Left lung (tissue), 10 donors: ENCODE results near the gene CENPM. TPM values are rescaled to one million over a fixed set of nuclear protein-coding genes. Genes with fewer than 3 reads are reported as not detected.
A peak's percentile ranks its signal among the peaks of the same experiment; 100 is the strongest.

Source experiments
- ATAC-seq: fragments of 200-7000 bp; cut with Tn5 transposase; one replicate; pipeline ENCODE4 v1.9.1; 2020; ENCODE audit warnings: moderate library complexity
- DNase-seq, 4 donors: peaks; one replicate each; pipeline ENCODE4 v3.0.0-alpha.2; 2013 to 2020
- H3K27ac ChIP-seq, 2 donors: fragments of 200-600 bp; sonication (generic) in 1 of 2; one replicate each; pipeline versions ENCODE4 v1.5.0 to v1.8.0; 2020 to 2021
- H3K27me3 ChIP-seq, 2 donors: fragments of 200-600 bp; sonication (generic) in 1 of 2; one replicate each; pipeline versions ENCODE4 v1.5.0 to v1.8.0; 2020 to 2021
- H3K36me3 ChIP-seq, 2 donors: fragments of 200-600 bp; sonication (generic) in 1 of 2; one replicate each; pipeline versions ENCODE4 v1.5.0 to v1.8.0; 2020 to 2021
- H3K4me1 ChIP-seq, 2 donors: fragments of 200-600 bp; one replicate each; pipeline ENCODE4 v1.8.0; 2021
- H3K4me3 ChIP-seq, 2 donors: fragments of 200-600 bp; sonication (generic) in 1 of 2; one replicate each; pipeline versions ENCODE4 v1.5.0 to v1.8.0; 2020 to 2021; ENCODE audit warnings: mild to moderate bottlenecking in 1 of 2
- H3K9me3 ChIP-seq, 2 donors: fragments of 200-600 bp; sonication (generic) in 1 of 2; one replicate each; pipeline versions ENCODE4 v1.5.0 to v1.8.0; 2020 to 2021
- intact Hi-C, 2 donors: fragments of 100-400 bp; cut with DNase I; formaldehyde crosslinking; loops; one replicate each; pipeline versions ENCODE4 v1.11.2 to v1.14.2; 2022
- polyA plus RNA-seq, 6 donors: library from polyadenylated mRNA; unstranded; fragments of 120-200 nt; gene quantifications; one replicate each; pipeline ENCODE4 v1.2.1, GENCODE V29; 2013; ENCODE audit not compliant: insufficient read length in 6 of 6
- total RNA-seq, 2 donors: library from RNA; stranded (reverse); fragmentation: NEBNext Ultra II Directional; extraction: Animal tissue kit (Norgen Biotek cat#: 25700); gene quantifications; one replicate each; pipeline ENCODE4 v1.2.1, GENCODE V29; 2021
- TF ChIP-seq, protein P1 (sequence below), 2 donors: fragments of 200-600 bp; sonication (generic) in 1 of 2; IDR thresholded peaks; one replicate each; pipeline versions ENCODE4 v1.5.0 to v1.8.0; 2021; ENCODE audit warnings: antibody characterized with exemption in 2 of 2
- donor health status: DM: no; HTN: yes; CAD: no.
- donor health status: DM: no; HTN: no; CAD: no.

Gene CENPM
- total and polyA plus RNA-seq, 8 donors: 9.6 to 20.5 (median 13.6) TPM

DNA sequence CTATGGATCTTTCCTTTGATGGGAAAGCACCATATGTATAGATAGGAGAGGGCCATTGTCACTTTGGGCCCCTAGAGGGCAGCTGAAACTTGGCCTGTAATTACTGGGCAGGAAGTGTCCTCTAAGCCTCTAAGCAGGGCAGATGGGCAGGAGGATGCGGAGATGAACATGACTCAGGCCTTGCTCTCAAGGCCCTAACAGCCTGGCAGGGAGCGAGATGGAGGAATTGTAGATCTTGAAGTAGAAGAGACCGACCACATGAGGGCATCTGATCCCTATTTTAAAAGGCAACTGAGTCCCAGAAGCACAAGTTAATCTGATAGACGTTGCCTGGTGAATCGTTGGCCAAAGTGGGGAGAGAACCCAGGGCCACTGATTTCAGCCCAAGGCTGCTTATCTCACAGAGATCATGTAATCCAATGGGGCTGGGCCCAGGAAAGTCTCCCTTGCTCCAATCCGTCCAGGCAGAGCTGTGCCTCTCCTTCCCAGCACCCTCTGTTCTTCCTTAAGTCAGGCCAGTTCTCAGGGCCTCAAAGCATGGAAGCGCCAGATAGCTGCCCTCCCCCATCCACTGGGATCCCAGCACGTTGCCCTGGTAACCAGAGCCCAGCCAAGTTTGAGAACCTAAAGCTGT is 19.8 kb upstream of the CENPM start:
- no peak overlapping the region for H3K4me3 ChIP-seq
- no peaks in the 10 kb centered on the region for H3K9me3 ChIP-seq
- TF ChIP-seq, protein P1, sequence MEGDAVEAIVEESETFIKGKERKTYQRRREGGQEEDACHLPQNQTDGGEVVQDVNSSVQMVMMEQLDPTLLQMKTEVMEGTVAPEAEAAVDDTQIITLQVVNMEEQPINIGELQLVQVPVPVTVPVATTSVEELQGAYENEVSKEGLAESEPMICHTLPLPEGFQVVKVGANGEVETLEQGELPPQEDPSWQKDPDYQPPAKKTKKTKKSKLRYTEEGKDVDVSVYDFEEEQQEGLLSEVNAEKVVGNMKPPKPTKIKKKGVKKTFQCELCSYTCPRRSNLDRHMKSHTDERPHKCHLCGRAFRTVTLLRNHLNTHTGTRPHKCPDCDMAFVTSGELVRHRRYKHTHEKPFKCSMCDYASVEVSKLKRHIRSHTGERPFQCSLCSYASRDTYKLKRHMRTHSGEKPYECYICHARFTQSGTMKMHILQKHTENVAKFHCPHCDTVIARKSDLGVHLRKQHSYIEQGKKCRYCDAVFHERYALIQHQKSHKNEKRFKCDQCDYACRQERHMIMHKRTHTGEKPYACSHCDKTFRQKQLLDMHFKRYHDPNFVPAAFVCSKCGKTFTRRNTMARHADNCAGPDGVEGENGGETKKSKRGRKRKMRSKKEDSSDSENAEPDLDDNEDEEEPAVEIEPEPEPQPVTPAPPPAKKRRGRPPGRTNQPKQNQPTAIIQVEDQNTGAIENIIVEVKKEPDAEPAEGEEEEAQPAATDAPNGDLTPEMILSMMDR (IDR thresholded peaks at IDR 0.05): peak in 1 of 2 donors; percentile 35
- H3K27ac ChIP-seq: no peak overlapping the region
- ATAC-seq (peak; percentile 55), DNase-seq (peak in 1 of 4 donors; percentile 55)
- H3K27me3 ChIP-seq: peaks cover 0 to 12% of the 10 kb centered on the region in 2 donors
- peaks cover 0 to 5% of the 10 kb centered on the region in 2 donors for H3K4me1 ChIP-seq
- intact Hi-C loops: loop anchor here in 1 of 2 donors (10.0 kb wide), 1 partner anchor 148 kb away; no protein-coding TSS in a partner anchor
- no peaks in the 10 kb centered on the region for H3K36me3 ChIP-seq

DNA sequence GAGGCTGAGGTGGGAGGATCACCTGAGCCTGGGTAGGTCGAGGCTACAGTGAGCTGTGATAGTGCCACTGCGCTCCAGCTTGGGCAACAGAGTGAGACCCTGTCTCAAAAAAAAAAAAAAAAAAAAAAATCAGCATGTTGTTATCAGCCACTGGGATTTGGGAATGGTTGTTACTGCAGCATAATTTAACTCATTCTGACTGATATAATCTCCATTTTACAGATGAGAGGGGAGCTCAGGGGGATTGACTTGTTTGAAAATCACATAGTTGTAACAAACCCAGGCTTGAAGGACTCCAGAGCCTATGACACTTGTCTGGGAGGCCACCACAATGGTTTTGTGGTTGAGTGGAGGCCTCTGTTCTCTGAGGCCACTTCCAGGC is 19.3 kb upstream of the CENPM start:
- ATAC-seq (no peak), DNase-seq (no peak)
- Histone ChIP-seq H3K36me3 (no peaks in the 10 kb centered on the region), H3K4me3 (no peak overlapping the region), H3K27me3 (peaks cover 0 to 7% of the 10 kb centered on the region in 2 donors), H3K9me3 (no peaks in the 10 kb centered on the region), H3K4me1 (peaks cover 0 to 5% of the 10 kb centered on the region in 2 donors), H3K27ac (no peak overlapping the region)
- TF ChIP-seq, protein P1 (IDR thresholded peaks at IDR 0.05): no peak
- intact Hi-C loops: loop anchor here in 1 of 2 donors (10.0 kb wide), 1 partner anchor 149 kb away; no protein-coding TSS in a partner anchor

DNA sequence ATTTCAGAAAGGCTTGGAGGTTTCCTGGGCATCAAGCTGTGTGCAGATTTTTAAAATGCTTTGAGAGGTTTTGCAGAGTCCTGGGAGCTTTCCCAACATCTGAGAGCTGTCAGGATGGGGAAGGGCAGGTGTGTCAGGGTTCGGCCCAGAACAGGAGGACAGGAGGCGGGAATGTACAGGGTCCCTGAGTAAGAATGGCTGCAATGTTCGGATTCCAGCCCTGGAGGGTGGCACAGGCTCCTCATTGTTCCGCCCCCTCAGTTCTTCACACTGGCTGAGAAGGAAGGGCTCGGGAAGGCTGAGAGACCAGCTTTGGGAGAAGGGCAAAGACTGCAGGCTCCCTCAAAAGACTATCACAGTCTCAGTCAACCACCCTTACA is 17.1 kb upstream of the CENPM start:
- TF ChIP-seq, protein P1 (IDR thresholded peaks at IDR 0.05): no peak
- H3K27ac ChIP-seq: no peak overlapping the region
- H3K4me3 ChIP-seq: no peak overlapping the region
- ATAC-seq (peak; percentile 63), DNase-seq (no peak)
- H3K4me1 ChIP-seq: peaks cover 0 to 5% of the 10 kb centered on the region in 2 donors
- no peaks in the 10 kb centered on the region for H3K36me3 ChIP-seq
- H3K27me3 ChIP-seq: no peaks in the 10 kb centered on the region
- intact Hi-C loops: loop anchor here in 1 of 2 donors (10.0 kb wide), 1 partner anchor 151 kb away; no protein-coding TSS in a partner anchor
- no peaks in the 10 kb centered on the region for H3K9me3 ChIP-seq

DNA sequence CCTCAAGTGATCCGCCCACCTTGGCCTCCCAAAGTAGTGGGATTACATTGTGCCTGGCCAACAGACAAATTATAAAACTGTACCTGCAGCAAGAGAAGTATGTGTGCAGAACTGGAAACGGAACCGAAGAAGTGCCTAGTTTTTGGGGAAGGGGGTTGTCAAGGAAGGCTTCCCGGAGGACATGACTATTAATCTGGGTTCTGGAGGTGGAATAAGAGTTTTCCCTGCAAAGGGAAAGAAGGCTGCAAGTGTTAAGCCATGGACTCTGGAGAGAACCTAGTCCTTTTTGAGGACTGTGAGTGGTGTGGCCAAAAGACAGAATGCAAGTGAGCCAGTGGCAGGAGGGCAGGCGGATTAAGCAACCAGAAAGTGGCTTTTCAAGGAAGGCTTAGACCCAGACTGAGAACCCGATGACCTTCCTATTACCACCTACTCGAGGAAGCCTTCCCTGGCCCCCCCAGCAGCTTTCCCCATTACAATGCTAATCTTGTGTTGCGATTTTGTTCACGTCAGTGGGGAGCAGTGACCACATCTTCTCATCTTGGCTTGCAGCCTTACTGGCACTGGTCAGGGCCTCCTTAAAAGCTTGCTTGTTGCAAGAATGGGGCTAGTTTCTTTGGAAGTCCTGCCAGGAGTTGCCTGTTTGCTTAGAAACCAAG is 16.6 kb upstream of the CENPM start:
- TF ChIP-seq, protein P1 (IDR thresholded peaks at IDR 0.05): no peak
- Histone ChIP-seq H3K9me3 (no peaks in the 10 kb centered on the region), H3K36me3 (no peaks in the 10 kb centered on the region), H3K27me3 (peaks cover 0 to under 1% of the 10 kb centered on the region in 2 donors), H3K4me3 (no peak overlapping the region), H3K4me1 (peaks cover 0 to 5% of the 10 kb centered on the region in 2 donors), H3K27ac (peak overlapping the region in 1 of 2 donors; percentile 3)
- peak in 2 of 4 donors; percentile 49 to 63 for DNase-seq
- ATAC-seq: peak; percentile 77
- intact Hi-C loops: loop anchor here in 1 of 2 donors (10.0 kb wide), 1 partner anchor 151 kb away; no protein-coding TSS in a partner anchor

GRCh38 chr22:41957941-41958556 is 11.1 kb upstream of the CENPM start:
- DNase-seq: no peak
- intact Hi-C loops: no loop called here
- TF ChIP-seq, protein P1 (IDR thresholded peaks at IDR 0.05): peak; percentile 7 to 11
- Histone ChIP-seq H3K9me3 (no peaks in the 10 kb centered on the region), H3K4me1 (peaks cover 0 to 9% of the 10 kb centered on the region in 2 donors), H3K27ac (no peak overlapping the region), H3K4me3 (no peak overlapping the region), H3K36me3 (no peaks in the 10 kb centered on the region), H3K27me3 (peaks cover 0 to 9% of the 10 kb centered on the region in 2 donors)
- ATAC-seq: peak; percentile 28
